Nephron (organoid): ENCODE results near the gene RTEL1.

Experiments
- H3K27ac Mint-ChIP-seq, 3 experiments: 2 replicates each; pipeline ENCODE4 v1.8.0; 2020; ENCODE audit warnings: mixed read lengths in 3 of 3, mild to moderate bottlenecking in 2 of 3, moderate library complexity in 1 of 3
- H3K27me3 Mint-ChIP-seq: 2 replicates; pipeline ENCODE4 v1.8.0; 2021; ENCODE audit warnings: low read depth, mild to moderate bottlenecking, moderate library complexity, mixed read lengths
- H3K36me3 Mint-ChIP-seq: 2 replicates; pipeline ENCODE4 v1.8.0; 2020; ENCODE audit warnings: low read depth, mixed read lengths
- H3K4me1 Mint-ChIP-seq: 2 replicates; pipeline ENCODE4 v1.8.0; 2020; ENCODE audit warnings: mixed read lengths
- H3K4me3 Mint-ChIP-seq, 3 experiments: 2 replicates each; pipeline ENCODE4 v1.8.0; 2020; ENCODE audit warnings: mild to moderate bottlenecking in 3 of 3, mixed read lengths in 3 of 3, moderate library complexity in 2 of 3
- H3K9me3 Mint-ChIP-seq: 2 replicates; pipeline ENCODE4 v1.8.0; 2020; ENCODE audit warnings: mixed read lengths
- TF ChIP-seq, protein P1 (sequence below), 3 experiments: fragments of 200-600 bp; sonication (generic); IDR thresholded peaks; one replicate each; pipeline ENCODE4 v1.5.0; 2021; ENCODE audit warnings: antibody characterized with exemption in 3 of 3; ENCODE audit not compliant: unreplicated experiment in 3 of 3

The RTEL1 gene

GRCh38 chr20:63678071-63678470 is 20.0 kb downstream of the RTEL1 start:
- Mint-ChIP-seq H3K27me3 (no peaks in the 10 kb centered on the region), H3K4me3 (no peak overlapping the region), H3K27ac (peak overlapping the region in 2 of 3 experiments; percentile 63 to 71), H3K36me3 (peaks cover 29% of the 10 kb centered on the region), H3K4me1 (no peaks in the 10 kb centered on the region), H3K9me3 (no peaks in the 10 kb centered on the region)
- TF ChIP-seq, protein P1, sequence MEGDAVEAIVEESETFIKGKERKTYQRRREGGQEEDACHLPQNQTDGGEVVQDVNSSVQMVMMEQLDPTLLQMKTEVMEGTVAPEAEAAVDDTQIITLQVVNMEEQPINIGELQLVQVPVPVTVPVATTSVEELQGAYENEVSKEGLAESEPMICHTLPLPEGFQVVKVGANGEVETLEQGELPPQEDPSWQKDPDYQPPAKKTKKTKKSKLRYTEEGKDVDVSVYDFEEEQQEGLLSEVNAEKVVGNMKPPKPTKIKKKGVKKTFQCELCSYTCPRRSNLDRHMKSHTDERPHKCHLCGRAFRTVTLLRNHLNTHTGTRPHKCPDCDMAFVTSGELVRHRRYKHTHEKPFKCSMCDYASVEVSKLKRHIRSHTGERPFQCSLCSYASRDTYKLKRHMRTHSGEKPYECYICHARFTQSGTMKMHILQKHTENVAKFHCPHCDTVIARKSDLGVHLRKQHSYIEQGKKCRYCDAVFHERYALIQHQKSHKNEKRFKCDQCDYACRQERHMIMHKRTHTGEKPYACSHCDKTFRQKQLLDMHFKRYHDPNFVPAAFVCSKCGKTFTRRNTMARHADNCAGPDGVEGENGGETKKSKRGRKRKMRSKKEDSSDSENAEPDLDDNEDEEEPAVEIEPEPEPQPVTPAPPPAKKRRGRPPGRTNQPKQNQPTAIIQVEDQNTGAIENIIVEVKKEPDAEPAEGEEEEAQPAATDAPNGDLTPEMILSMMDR (IDR thresholded peaks at IDR 0.05; ENCODE audit: unreplicated experiment in 3 of 3): no peak

GRCh38 chr20:63678667-63679465 is 20.8 kb downstream of the RTEL1 start:
- Mint-ChIP-seq H3K4me1 (no peaks in the 10 kb centered on the region), H3K27ac (peak overlapping the region in 2 of 3 experiments; percentile 63 to 71), H3K36me3 (peaks cover 30% of the 10 kb centered on the region), H3K27me3 (no peaks in the 10 kb centered on the region), H3K9me3 (no peaks in the 10 kb centered on the region), H3K4me3 (peak overlapping the region in 1 of 3 experiments; percentile 27)
- TF ChIP-seq, protein P1 (IDR thresholded peaks at IDR 0.05; ENCODE audit: unreplicated experiment in 3 of 3): no peak

DNA sequence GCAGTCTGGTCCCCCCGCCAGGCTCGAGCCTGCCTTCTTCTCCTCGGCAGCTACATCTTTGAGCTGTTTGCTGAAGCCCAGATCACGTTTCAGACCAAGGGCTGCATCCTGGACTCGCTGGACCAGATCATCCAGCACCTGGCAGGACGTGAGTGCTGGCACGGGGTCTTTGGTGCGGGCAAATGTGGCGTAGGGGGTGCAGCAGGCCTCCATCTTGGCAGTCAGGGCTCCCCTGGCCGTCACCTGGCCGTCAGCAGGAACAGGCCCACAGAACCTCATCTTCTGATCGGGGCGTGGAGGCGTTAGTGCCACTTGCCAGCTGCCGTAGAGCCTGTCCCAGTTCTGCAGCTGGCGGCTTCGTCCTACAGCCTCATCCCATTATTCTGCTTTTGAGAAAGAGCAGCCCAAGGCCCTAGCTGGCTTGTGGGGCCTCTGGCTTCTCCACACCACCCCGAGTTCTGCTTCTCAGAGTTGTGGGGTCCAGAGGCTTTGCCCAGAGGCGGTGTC is 21.7 kb downstream of the RTEL1 start:
- no peaks in the 10 kb centered on the region for H3K27me3 Mint-ChIP-seq
- H3K27ac Mint-ChIP-seq: no peak overlapping the region
- H3K4me1 Mint-ChIP-seq: no peaks in the 10 kb centered on the region
- TF ChIP-seq, protein P1 (IDR thresholded peaks at IDR 0.05; ENCODE audit: unreplicated experiment in 3 of 3): no peak
- peaks cover 30% of the 10 kb centered on the region for H3K36me3 Mint-ChIP-seq
- H3K9me3 Mint-ChIP-seq: no peaks in the 10 kb centered on the region
- no peak overlapping the region for H3K4me3 Mint-ChIP-seq

DNA sequence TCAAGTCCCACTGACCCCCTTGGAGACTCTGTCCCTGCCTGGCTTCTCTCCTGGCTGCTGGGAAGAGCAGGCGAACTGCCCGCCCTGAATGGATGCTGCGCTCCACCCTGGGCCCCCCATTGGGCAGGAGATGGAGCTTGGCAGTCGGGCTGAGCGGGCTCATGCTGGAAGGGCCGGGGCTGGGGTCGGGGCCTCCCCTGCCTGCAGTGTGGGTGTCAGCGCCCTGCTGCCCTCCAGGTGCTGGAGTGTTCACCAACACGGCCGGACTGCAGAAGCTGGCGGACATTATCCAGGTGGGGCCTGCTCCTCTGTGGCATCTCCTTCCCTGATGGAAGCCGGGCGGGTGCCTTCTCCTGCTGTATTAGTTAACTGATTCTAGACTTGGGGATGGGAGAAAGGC is 22.3 kb downstream of the RTEL1 start:
- peaks cover 26% of the 10 kb centered on the region for H3K36me3 Mint-ChIP-seq
- no peak overlapping the region for H3K27ac Mint-ChIP-seq
- no peak overlapping the region for H3K4me3 Mint-ChIP-seq
- TF ChIP-seq, protein P1 (IDR thresholded peaks at IDR 0.05; ENCODE audit: unreplicated experiment in 3 of 3): no peak
- H3K27me3 Mint-ChIP-seq: no peaks in the 10 kb centered on the region
- no peaks in the 10 kb centered on the region for H3K4me1 Mint-ChIP-seq
- H3K9me3 Mint-ChIP-seq: no peaks in the 10 kb centered on the region

DNA sequence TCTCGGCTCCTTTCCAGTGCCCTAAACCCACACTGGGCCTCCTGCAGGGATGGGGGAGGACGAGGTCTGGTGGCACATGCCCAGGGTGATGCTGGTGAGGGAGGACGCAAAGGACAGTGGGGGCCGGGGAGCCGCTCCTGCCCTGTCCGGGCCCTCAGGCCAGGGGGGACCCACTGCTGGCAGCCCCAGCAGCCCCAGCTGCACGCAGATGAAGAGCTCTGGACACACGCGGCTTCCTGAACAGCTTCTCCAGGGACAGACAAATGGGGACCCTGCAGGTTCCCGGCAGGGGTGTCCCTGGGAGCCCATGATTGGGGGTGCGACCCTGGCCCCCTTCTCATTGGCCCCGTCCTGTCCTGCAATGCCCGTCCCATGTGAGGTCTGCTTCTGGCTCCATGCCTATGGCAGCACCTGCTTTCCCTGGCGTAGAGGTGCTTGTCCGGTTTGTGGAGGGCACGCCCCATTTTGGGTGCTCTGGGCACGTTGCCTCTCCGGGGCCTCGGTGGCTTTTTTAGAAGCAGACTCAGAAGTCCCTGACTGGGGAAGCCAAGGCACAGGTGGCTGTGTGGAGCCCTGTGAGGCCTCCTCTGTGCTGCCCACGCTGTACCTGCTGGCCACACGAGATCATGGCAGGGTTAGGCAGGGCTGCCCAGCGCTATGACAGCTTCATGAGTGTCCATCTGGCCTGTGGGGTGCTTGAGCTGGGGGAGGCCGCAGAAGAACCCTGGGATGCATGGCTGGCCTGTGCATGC is 22.9 kb downstream of the RTEL1 start:
- no peak overlapping the region for H3K27ac Mint-ChIP-seq
- TF ChIP-seq, protein P1 (IDR thresholded peaks at IDR 0.05; ENCODE audit: unreplicated experiment in 3 of 3): no peak
- H3K4me1 Mint-ChIP-seq: no peaks in the 10 kb centered on the region
- no peak overlapping the region for H3K4me3 Mint-ChIP-seq
- no peaks in the 10 kb centered on the region for H3K27me3 Mint-ChIP-seq
- no peaks in the 10 kb centered on the region for H3K9me3 Mint-ChIP-seq
- H3K36me3 Mint-ChIP-seq: peaks cover 21% of the 10 kb centered on the region
